H9 (cell line): Measurements from ENCODE around the gene ZC3HAV1. TPM values are rescaled to one million over a fixed set of nuclear protein-coding genes. Genes with fewer than 3 reads are reported as not detected.

Source experiments
- DNase-seq: peaks from one replicate; pipeline ENCODE4 v3.0.0-alpha.2; 2017
- H2AFZ ChIP-seq: one replicate; pipeline ENCODE4 v1.6.1; 2013; ENCODE audit warnings: mild to moderate bottlenecking, low read length, control low read depth, moderate library complexity
- H2AK5ac ChIP-seq: 2 replicates; pipeline ENCODE4 v1.6.1; 2013; ENCODE audit warnings: low read length, control low read depth, mixed read lengths; ENCODE audit not compliant: insufficient read length
- H2BK120ac ChIP-seq: one replicate; pipeline ENCODE4 v1.6.1; 2013; ENCODE audit warnings: low read depth, mild to moderate bottlenecking, low read length, control low read depth, inconsistent platforms; ENCODE audit not compliant: poor library complexity, severe bottlenecking
- H2BK12ac ChIP-seq: 2 replicates; pipeline ENCODE4 v1.6.1; 2013; ENCODE audit warnings: low read length, control low read depth, mixed read lengths, low read depth; ENCODE audit not compliant: insufficient read length
- H2BK15ac ChIP-seq: 2 replicates; pipeline ENCODE4 v1.6.1; 2013; ENCODE audit warnings: low read depth, low read length, control low read depth
- H2BK20ac ChIP-seq: one replicate; pipeline ENCODE4 v1.6.1; 2013; ENCODE audit warnings: low read depth, mild to moderate bottlenecking, low read length, control low read depth, inconsistent platforms; ENCODE audit not compliant: poor library complexity, severe bottlenecking
- H2BK5ac ChIP-seq: 2 replicates; pipeline ENCODE4 v1.6.1; 2013; ENCODE audit warnings: low read length, control low read depth, mixed read lengths; ENCODE audit not compliant: insufficient read length
- H3K14ac ChIP-seq: 2 replicates; pipeline ENCODE4 v1.6.1; 2013; ENCODE audit warnings: low read length, control low read depth; ENCODE audit not compliant: insufficient read depth
- H3K18ac ChIP-seq: 2 replicates; pipeline ENCODE4 v1.6.1; 2013; ENCODE audit warnings: low read depth, mild to moderate bottlenecking, mixed read lengths, low read length, control low read depth; ENCODE audit not compliant: insufficient read length
- H3K23ac ChIP-seq: 2 replicates; pipeline ENCODE4 v1.6.1; 2013; ENCODE audit warnings: low read length, control low read depth, mixed read lengths, low read depth; ENCODE audit not compliant: insufficient read length
- H3K23me2 ChIP-seq: 2 replicates; pipeline ENCODE4 v1.6.1; 2013; ENCODE audit warnings: low read depth, mild to moderate bottlenecking, mixed read lengths, low read length, control low read depth; ENCODE audit not compliant: insufficient read length, poor library complexity, severe bottlenecking
- H3K27ac ChIP-seq: 2 replicates; pipeline ENCODE4 v1.5.1; 2013; ENCODE audit warnings: low read length, control low read depth, mixed read lengths, low read depth; ENCODE audit not compliant: insufficient read length
- H3K27me3 ChIP-seq: 2 replicates; pipeline ENCODE4 v1.6.1; 2013; ENCODE audit warnings: low read length, control low read depth, inconsistent platforms; ENCODE audit not compliant: insufficient read depth
- H3K4ac ChIP-seq: 2 replicates; pipeline ENCODE4 v1.6.1; 2013; ENCODE audit warnings: low read depth, mild to moderate bottlenecking, control low read depth, inconsistent platforms, low read length, moderate library complexity
- H3K4me1 ChIP-seq: 2 replicates; pipeline ENCODE4 v1.6.1; 2013; ENCODE audit warnings: low read length, control low read depth, inconsistent platforms; ENCODE audit not compliant: insufficient read depth
- H3K4me2 ChIP-seq: 2 replicates; pipeline ENCODE4 v1.6.1; 2013; ENCODE audit warnings: low read length, control low read depth, mixed read lengths; ENCODE audit not compliant: insufficient read length, insufficient read depth
- H3K56ac ChIP-seq: 2 replicates; pipeline ENCODE4 v1.6.1; 2013; ENCODE audit warnings: low read depth, mild to moderate bottlenecking, mixed read lengths, low read length, control low read depth; ENCODE audit not compliant: insufficient read length
- H3K79me1 ChIP-seq: 2 replicates; pipeline ENCODE4 v1.6.1; 2013; ENCODE audit warnings: low read depth, mild to moderate bottlenecking, moderate library complexity, low read length, control low read depth, inconsistent platforms; ENCODE audit not compliant: insufficient read depth, poor library complexity, severe bottlenecking
- H3K79me2 ChIP-seq: 2 replicates; pipeline ENCODE4 v1.6.1; 2013; ENCODE audit warnings: low read length, control low read depth, inconsistent platforms; ENCODE audit not compliant: insufficient read depth
- H3K9ac ChIP-seq: 2 replicates; pipeline ENCODE4 v1.6.1; 2013; ENCODE audit warnings: low read length, control low read depth, mixed read lengths; ENCODE audit not compliant: insufficient read length; ENCODE audit errors: extremely low read depth
- H3K9me3 ChIP-seq: one replicate; pipeline ENCODE4 v1.6.1; 2013; ENCODE audit warnings: low read depth, low read length, inconsistent platforms; ENCODE audit not compliant: control insufficient read depth
- H3T11ph ChIP-seq: one replicate; pipeline ENCODE4 v1.6.1; 2013; ENCODE audit warnings: mild to moderate bottlenecking, low read length, control low read depth, inconsistent platforms
- H4K20me1 ChIP-seq: one replicate; pipeline ENCODE4 v1.6.1; 2013; ENCODE audit not compliant: control insufficient read depth, insufficient read length, insufficient read depth
- H4K5ac ChIP-seq: 2 replicates; pipeline ENCODE4 v1.6.1; 2013; ENCODE audit warnings: low read depth, mild to moderate bottlenecking, mixed read lengths, low read length, control low read depth; ENCODE audit not compliant: insufficient read length
- H4K8ac ChIP-seq: replicated peaks from 2 replicates; pipeline ENCODE4 v1.6.1; 2013; ENCODE audit warnings: low read length, control low read depth, mixed read lengths, low read depth; ENCODE audit not compliant: insufficient read length
- H4K91ac ChIP-seq: 2 replicates; pipeline ENCODE4 v1.6.1; 2013; ENCODE audit warnings: low read depth, mild to moderate bottlenecking, moderate library complexity, mixed read lengths, low read length, control low read depth; ENCODE audit not compliant: insufficient read length
- H3K27ac Mint-ChIP-seq, 3 experiments: 2 replicates in 2 of 3; 3 replicates in 1 of 3; pipeline ENCODE4 v1.8.0; 2020 to 2021; ENCODE audit warnings: mixed read lengths in 3 of 3, mild to moderate bottlenecking in 1 of 3, moderate library complexity in 1 of 3
- H3K27me3 Mint-ChIP-seq: 2 replicates; pipeline ENCODE4 v1.8.0; 2021; ENCODE audit warnings: low read depth, mild to moderate bottlenecking, moderate library complexity, mixed read lengths
- H3K36me3 Mint-ChIP-seq, 3 experiments: 2 replicates in 2 of 3; 3 replicates in 1 of 3; pipeline ENCODE4 v1.8.0; 2020 to 2021; ENCODE audit warnings: low read depth in 3 of 3, mixed read lengths in 3 of 3; ENCODE audit not compliant: insufficient read depth in 1 of 3
- H3K4me1 Mint-ChIP-seq, 2 experiments: 2 replicates each; pipeline ENCODE4 v1.8.0; 2020; ENCODE audit warnings: mixed read lengths in 2 of 2
- H3K4me3 Mint-ChIP-seq, 2 experiments: 2 replicates in 1 of 2; 3 replicates in 1 of 2; pipeline ENCODE4 v1.8.0; 2020 to 2021; ENCODE audit warnings: mild to moderate bottlenecking in 2 of 2, mixed read lengths in 2 of 2, moderate library complexity in 1 of 2
- H3K9me3 Mint-ChIP-seq, 2 experiments: 2 replicates in 1 of 2; 3 replicates in 1 of 2; pipeline ENCODE4 v1.8.0; 2020; ENCODE audit warnings: mild to moderate bottlenecking in 2 of 2, mixed read lengths in 2 of 2, moderate library complexity in 1 of 2
- CTCF ChIP-seq: fragments of 200-600 bp; sonication (generic); conservative IDR thresholded peaks from 3 replicates; pipeline ENCODE4 v1.8.0; 2021; ENCODE audit warnings: antibody characterized with exemption, mild to moderate bottlenecking
- WGBS: extraction: QIAGEN DNeasy Blood & Tissue Kit; methylation state at CpG from one replicate; pipeline ENCODE4 v1.1.7; 2013; ENCODE audit warnings: missing lambda C conversion rate, low lambda C conversion rate, mixed read lengths; ENCODE audit not compliant: insufficient read length; ENCODE audit errors: extremely low coverage; 5-methylcytosine and 5-hydroxymethylcytosine counted together
- total RNA-seq: library from RNA; stranded (reverse); gene quantifications from 2 replicates; pipeline ENCODE4 v1.2.1, GENCODE V29; 2021

The ZC3HAV1 gene
- total RNA-seq, 1 experiment from 2014 or later, result 32.8 TPM

- H4K91ac ChIP-seq, result no peak overlapping the region
- no peak overlapping the region for H3K9ac ChIP-seq
- H4K8ac ChIP-seq, result no peak overlapping the region
- no CpG with 5 or more reads among the region's 4 CpGs for WGBS
- H3K9me3 ChIP-seq, result no peaks in the 10 kb centered on the region
- no peak overlapping the region for H3K14ac ChIP-seq
- H3K27me3 ChIP-seq, result no peaks in the 10 kb centered on the region; the same call in 1 of the 2 replicates
- H3K27me3 Mint-ChIP-seq, result peaks cover 25% of the 10 kb centered on the region
- no peak for DNase-seq
- H3K4me3 Mint-ChIP-seq, result no peak overlapping the region
- H3K79me1 ChIP-seq, result peaks cover 4% of the 10 kb centered on the region
- no peak overlapping the region for H2AFZ ChIP-seq
- H3K4me1 Mint-ChIP-seq, result peaks cover 13 to 16% of the 10 kb centered on the region in 2 experiments
- peaks cover 4% of the 10 kb centered on the region; the same call in 1 of the 2 replicates for H3K4me1 ChIP-seq
- no peak overlapping the region for H2BK20ac ChIP-seq
- H2BK12ac ChIP-seq, result no peak overlapping the region
- H3K36me3 Mint-ChIP-seq, result no peaks in the 10 kb centered on the region; a peak in 1 of 7 replicates
- no peaks in the 10 kb centered on the region for H4K20me1 ChIP-seq
- H3K4me2 ChIP-seq, result no peak overlapping the region
- no peak overlapping the region for H2BK15ac ChIP-seq
- H3K27ac ChIP-seq, result no peak overlapping the region
- no peak overlapping the region for H3K27ac Mint-ChIP-seq
- no peak overlapping the region for H3K23ac ChIP-seq
- TF ChIP-seq CTCF, result no peak
- H3K79me2 ChIP-seq, result peaks cover 1% of the 10 kb centered on the region; the same call in 1 of the 2 replicates
- no peak overlapping the region for H3K18ac ChIP-seq
- H4K5ac ChIP-seq, result no peak overlapping the region
- peaks cover 14% of the 10 kb centered on the region for H3K23me2 ChIP-seq
- H2BK120ac ChIP-seq, result no peak overlapping the region
- no peak overlapping the region for H3T11ph ChIP-seq
- H2BK5ac ChIP-seq, result no peak overlapping the region
- H3K4ac ChIP-seq, result no peak overlapping the region
- no peak overlapping the region for H3K56ac ChIP-seq
- no peaks in the 10 kb centered on the region for H3K9me3 Mint-ChIP-seq
- no peak overlapping the region for H2AK5ac ChIP-seq
Measured at GRCh38 chr7:139111811-139112301, 2.3 kb upstream of the ZC3HAV1 start.
